ENCODE measurements around the gene C10orf88.
"Not testable (repeated sequence)": the region's sequence is repeated elsewhere in the genome, so short reads cannot be mapped to it uniquely, and the experiment has no call there.

Gene C10orf88

GRCh38 chr10:122957474-122957873 lies 3.4 kb upstream of the C10orf88 start:
- no peak for DNase-seq

- no peak for DNase-seq
Measured at GRCh38 chr10:122955892-122956291, 1.9 kb upstream of the C10orf88 start.

- DNase-seq: no peak
Measured at GRCh38 chr10:122954731-122955050, 664 bp upstream of the C10orf88 start.

- DNase-seq: no peak
Measured at GRCh38 chr10:122949296-122949695, 4.7 kb downstream of the C10orf88 start.

GRCh38 chr10:122939856-122940543 lies 14.0 kb downstream of the C10orf88 start:
- DNase-seq: no peak

GRCh38 chr10:122939133-122939855 lies 14.7 kb downstream of the C10orf88 start:
- DNase-seq: no peak

GRCh38 chr10:122931088-122931906 lies 22.7 kb downstream of the C10orf88 start:
- no peak for DNase-seq

GRCh38 chr10:122930140-122930539 lies 23.9 kb downstream of the C10orf88 start:
- DNase-seq: no peak

- DNase-seq: no peak
Measured at GRCh38 chr10:122915700-122916099, 38.3 kb downstream of the C10orf88 start.

- no peak for DNase-seq
Measured at GRCh38 chr10:122911889-122912484, 42.0 kb downstream of the C10orf88 start.

- DNase-seq: no peak
Measured at GRCh38 chr10:122910310-122910709, 43.7 kb downstream of the C10orf88 start, which contains the start of gene FAM24A. FAM24A (plus strand) TSS chr10:122910610; CDS start chr10:122911635, 1,025 bp downstream.

- DNase-seq: not testable (repeated sequence)
Measured at GRCh38 chr10:122903861-122904260, 50.2 kb downstream of the C10orf88 start.

- no peak for DNase-seq
Measured at GRCh38 chr10:122894261-122894944, 59.6 kb downstream of the C10orf88 start.

- no peak for DNase-seq
Measured at GRCh38 chr10:122884166-122884565, 69.9 kb downstream of the C10orf88 start.

- DNase-seq: no peak
Measured at GRCh38 chr10:122882766-122883165, 71.3 kb downstream of the C10orf88 start.
